ENCODE data around the gene GAB3. TPM values are rescaled to one million over a fixed set of nuclear protein-coding genes. Genes with fewer than 3 reads are reported as not detected.

The GAB3 gene
- total and polyA plus RNA-seq, 8 donors, result 0.58 to 11.0 (median 1.7) TPM; not detected in 1

DNA sequence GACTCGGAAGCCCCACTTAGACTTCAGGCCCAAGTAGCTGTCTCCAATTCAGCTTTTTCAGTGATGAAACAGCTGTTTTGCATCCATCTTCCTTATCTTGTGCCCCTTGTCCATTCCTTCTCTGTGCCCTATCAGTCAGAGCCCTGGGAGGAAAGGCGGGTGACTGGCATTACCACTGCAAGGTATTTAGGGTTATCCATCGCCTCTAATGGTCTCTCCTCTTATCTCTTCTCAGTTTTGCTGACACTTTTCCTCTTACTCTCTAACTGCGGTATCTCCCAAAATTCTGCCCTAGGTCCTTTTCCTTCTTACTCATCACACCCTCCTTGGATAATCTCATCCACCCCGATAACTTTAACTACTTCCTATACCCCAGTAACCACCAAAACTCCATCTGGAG is 13.7 kb downstream of the GAB3 start:
- Histone ChIP-seq H3K4me3 (no peak overlapping the region), H3K27me3 (peaks cover 0 to 4% (median 0%) of the 10 kb centered on the region in 3 donors), H3K27ac (peak overlapping the region in 4 of 5 donors; percentile 76 to 86 (median 82)), H3K36me3 (no peaks in the 10 kb centered on the region), H3K4me1 (peaks cover 3 to 50% (median 23%) of the 10 kb centered on the region in 4 donors), H3K9me3 (no peaks in the 10 kb centered on the region)
- no peak for DNase-seq
- intact Hi-C loops (cut with DNase I; ENCODE audit: low total_unique reads), result no loop called here
- no peak for TF ChIP-seq EP300 (IDR thresholded peaks at IDR 0.05)
- TF ChIP-seq POLR2A (IDR thresholded peaks at IDR 0.05), result no peak
- TF ChIP-seq CTCF (IDR thresholded peaks at IDR 0.05), result no peak
- no peak for TF ChIP-seq POLR2AphosphoS5 (IDR thresholded peaks at IDR 0.05)
- WGBS, 5 donors, result 78 to 87% (median 83%) methylated on average over 5 of the region's 5 CpGs

GRCh38 chrX:154735695-154736393 is 15.0 kb downstream of the GAB3 start:
- 57 to 71% (median 68%) methylated on average over 6 to 7 of the region's 7 CpGs for WGBS, 5 donors
- Histone ChIP-seq H3K4me3 (no peak overlapping the region), H3K4me1 (peaks cover 3 to 63% (median 31%) of the 10 kb centered on the region in 4 donors), H3K36me3 (no peaks in the 10 kb centered on the region), H3K27me3 (peaks cover 0 to 3% (median 0%) of the 10 kb centered on the region in 3 donors), H3K27ac (peak overlapping the region; percentile 37 to 86 (median 80)), H3K9me3 (no peaks in the 10 kb centered on the region)
- intact Hi-C loops (cut with DNase I; ENCODE audit: low total_unique reads), result no loop called here
- DNase-seq, result peak in 1 of 2 donors; percentile 65
- TF ChIP-seq POLR2AphosphoS5 (IDR thresholded peaks at IDR 0.05), result peak in 2 of 3 donors; percentile 32 to 77
- TF ChIP-seq EP300 (IDR thresholded peaks at IDR 0.05), result no peak

DNA sequence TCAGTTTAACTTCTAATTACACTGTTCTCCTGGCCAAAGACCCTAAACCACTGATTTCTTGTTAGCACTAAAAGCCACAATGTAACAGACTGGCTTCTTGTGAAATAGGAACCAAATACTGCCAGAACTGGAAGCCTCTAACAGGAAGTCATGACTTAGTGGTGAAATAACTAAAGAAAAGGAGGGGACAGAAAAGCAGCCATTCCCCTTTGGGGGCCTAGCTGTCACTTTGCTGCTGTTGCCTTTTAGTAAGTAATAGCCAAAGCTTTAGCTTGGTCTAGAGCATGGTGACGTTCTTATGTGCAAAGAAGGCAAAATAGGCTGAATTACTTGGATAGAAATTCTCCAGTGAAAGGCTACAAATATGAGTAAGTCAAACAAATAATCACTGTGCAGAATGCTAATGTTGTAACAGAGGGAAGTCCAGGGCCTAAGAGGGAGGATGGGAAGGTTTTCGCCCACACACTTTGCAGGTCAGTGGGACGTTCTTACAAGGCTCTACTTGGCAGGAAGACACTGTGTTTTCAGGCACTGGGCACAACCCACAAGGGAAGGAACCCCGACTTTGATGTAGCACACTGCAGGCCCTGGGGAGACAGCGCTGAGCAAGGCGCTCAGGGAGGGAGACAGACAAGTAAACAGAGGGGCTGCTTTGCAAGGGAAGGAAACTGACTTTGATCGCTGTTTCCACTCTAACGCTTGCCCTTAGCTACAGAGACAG is 16.7 kb downstream of the GAB3 start:
- Histone ChIP-seq H3K4me1 (peaks cover 11 to 79% (median 46%) of the 10 kb centered on the region in 4 donors), H3K27me3 (no peaks in the 10 kb centered on the region), H3K27ac (peak overlapping the region; percentile 41 to 86 (median 80)), H3K4me3 (no peak overlapping the region), H3K36me3 (no peaks in the 10 kb centered on the region), H3K9me3 (no peaks in the 10 kb centered on the region)
- intact Hi-C loops (cut with DNase I; ENCODE audit: low total_unique reads), result no loop called here
- DNase-seq, result peak in 1 of 2 donors; percentile 60
- TF ChIP-seq POLR2AphosphoS5 (IDR thresholded peaks at IDR 0.05) (peak in 2 of 3 donors; percentile 5 to 27), CTCF (IDR thresholded peaks at IDR 0.05) (no peak)
- WGBS, 5 donors, result 31 to 43% (median 32%) methylated on average over 8 of the region's 8 CpGs

DNA sequence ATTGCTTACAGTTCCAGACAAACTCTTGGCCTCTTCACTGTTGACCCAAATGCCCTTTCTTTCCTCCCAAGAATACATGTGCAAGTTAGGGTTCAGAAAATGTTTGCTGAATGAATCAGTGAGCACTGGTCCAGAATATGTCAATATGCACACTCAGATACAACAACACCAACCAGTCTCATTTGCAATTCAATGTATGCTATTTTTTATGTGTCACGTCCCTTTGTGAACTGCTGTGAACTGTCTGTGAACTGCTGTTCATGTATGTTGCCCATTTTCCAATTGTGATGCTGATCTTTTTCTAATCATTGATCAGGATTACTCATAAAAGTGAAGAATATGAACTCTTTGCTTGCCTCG is 17.8 kb downstream of the GAB3 start:
- intact Hi-C loops (cut with DNase I; ENCODE audit: low total_unique reads), result no loop called here
- Histone ChIP-seq H3K27ac (peak overlapping the region in 4 of 5 donors; percentile 76 to 86 (median 82)), H3K27me3 (no peaks in the 10 kb centered on the region), H3K9me3 (no peaks in the 10 kb centered on the region), H3K4me3 (no peak overlapping the region), H3K36me3 (no peaks in the 10 kb centered on the region), H3K4me1 (peaks cover 21 to 91% (median 52%) of the 10 kb centered on the region in 4 donors)
- no peak for TF ChIP-seq POLR2AphosphoS5 (IDR thresholded peaks at IDR 0.05)
- no peak for TF ChIP-seq CTCF (IDR thresholded peaks at IDR 0.05)
- no peak for TF ChIP-seq POLR2A (IDR thresholded peaks at IDR 0.05)
- TF ChIP-seq EP300 (IDR thresholded peaks at IDR 0.05), result no peak
- WGBS, 5 donors, result 49 to 70% (median 57%) methylated on average over 2 of the region's 2 CpGs
- DNase-seq, result no peak

Measured in stomach (tissue), 9 donors.